ENCODE data around the gene RIC1.
"Not testable (repeated sequence)": the region's sequence is repeated elsewhere in the genome, so short reads cannot be mapped to it uniquely, and the experiment has no call there.

DNA sequence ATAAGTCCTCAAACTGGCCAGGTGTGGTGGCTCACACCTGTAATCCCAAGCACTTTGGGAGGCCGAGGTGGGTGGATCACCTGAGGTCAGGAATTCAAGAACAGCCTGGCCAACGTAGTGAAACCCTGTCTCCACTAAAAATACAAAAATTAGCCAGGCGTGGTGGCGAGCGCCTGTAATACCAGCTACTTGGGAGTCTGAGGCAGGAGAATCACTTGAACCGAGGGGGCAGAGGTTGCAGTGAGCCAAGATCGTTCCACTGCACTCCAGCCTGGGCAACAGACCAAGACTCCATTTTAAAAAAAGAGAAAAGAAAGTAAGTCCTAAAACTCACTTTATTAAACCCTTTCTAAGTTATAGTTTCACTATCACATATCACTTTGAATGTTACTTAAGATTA, 171.5 kb downstream of the RIC1 start:
- TF ChIP-seq, protein P1, sequence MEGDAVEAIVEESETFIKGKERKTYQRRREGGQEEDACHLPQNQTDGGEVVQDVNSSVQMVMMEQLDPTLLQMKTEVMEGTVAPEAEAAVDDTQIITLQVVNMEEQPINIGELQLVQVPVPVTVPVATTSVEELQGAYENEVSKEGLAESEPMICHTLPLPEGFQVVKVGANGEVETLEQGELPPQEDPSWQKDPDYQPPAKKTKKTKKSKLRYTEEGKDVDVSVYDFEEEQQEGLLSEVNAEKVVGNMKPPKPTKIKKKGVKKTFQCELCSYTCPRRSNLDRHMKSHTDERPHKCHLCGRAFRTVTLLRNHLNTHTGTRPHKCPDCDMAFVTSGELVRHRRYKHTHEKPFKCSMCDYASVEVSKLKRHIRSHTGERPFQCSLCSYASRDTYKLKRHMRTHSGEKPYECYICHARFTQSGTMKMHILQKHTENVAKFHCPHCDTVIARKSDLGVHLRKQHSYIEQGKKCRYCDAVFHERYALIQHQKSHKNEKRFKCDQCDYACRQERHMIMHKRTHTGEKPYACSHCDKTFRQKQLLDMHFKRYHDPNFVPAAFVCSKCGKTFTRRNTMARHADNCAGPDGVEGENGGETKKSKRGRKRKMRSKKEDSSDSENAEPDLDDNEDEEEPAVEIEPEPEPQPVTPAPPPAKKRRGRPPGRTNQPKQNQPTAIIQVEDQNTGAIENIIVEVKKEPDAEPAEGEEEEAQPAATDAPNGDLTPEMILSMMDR (IDR thresholded peaks at IDR 0.05) = not testable (repeated sequence)
- TF ChIP-seq POLR2AphosphoS5, POLR2A (IDR thresholded peaks at IDR 0.05): not testable (repeated sequence)

Data from upper lobe of left lung (tissue), 4 donors.